ENCODE data around the gene SLC4A8. TPM values are rescaled to one million over a fixed set of nuclear protein-coding genes. Genes with fewer than 3 reads are reported as not detected.

SLC4A8 gene
- total and polyA plus RNA-seq, 9 of the 15 experiments (the other 6 are each of a cell fraction or from before 2014, with no cell fraction given), result 0.04 to 1.5 (median 0.12) TPM; not detected in 2

DNA sequence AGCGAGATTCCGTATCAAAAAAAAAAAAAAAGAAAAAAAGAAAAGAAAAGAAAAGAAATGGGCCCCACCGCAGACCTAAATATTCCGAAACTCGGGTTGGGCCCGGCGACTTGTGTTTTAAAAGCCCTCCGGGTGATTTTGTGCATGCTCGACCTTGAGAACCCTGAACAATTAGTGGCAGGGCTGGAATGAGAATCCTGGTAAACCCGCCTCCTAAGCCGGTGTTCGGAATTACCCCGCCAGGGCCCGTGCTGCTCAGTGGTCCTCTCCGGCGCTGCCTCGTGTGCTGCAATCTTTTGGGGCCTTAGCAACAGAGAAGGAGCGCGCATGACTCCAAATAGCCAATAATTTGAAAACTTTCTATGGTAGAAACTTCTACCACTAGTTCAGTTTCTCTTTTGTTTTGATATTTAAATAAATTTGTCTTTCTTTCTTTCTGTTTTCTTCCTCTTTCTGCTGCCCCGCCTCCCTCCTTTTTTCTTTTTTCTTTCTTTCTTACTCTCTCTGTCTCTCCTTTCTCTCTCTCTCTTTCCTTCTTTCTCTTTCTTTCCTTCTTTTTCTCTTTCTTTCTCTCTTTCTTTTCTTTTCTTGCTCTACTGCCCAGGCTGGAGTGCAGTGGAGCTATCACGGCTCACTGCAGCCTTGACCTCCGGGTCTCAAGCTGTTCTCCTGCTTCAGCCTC lies 31.9 kb upstream of the SLC4A8 start:
- Histone ChIP-seq H3K9ac (ENCODE audit: insufficient read depth in 1 of 2, low read depth in 2 of 2, low read length in 2 of 2) (no peak overlapping the region), H3K9me3 (replicated peaks; ENCODE audit: control insufficient read depth, insufficient read depth, low read depth, low read length) (no peaks in the 10 kb centered on the region), H3K4me2 (ENCODE audit: insufficient read depth, low read length) (no peak overlapping the region), H3K27ac (ENCODE audit: extremely low read depth, low read depth, low read length) (no peak overlapping the region), H3K36me3 (ENCODE audit: control insufficient read depth, insufficient read depth, low read length) (no peaks in the 10 kb centered on the region), H3K4me3 (no peak overlapping the region), H3K9me1 (ENCODE audit: control insufficient read depth, insufficient read depth, low read length) (no peaks in the 10 kb centered on the region), H3K79me2 (ENCODE audit: control insufficient read depth, insufficient read depth, low read length) (no peaks in the 10 kb centered on the region), H3K4me1 (replicated peaks in 1 of 2; ENCODE audit: control insufficient read depth in 2 of 2, insufficient read depth in 2 of 2, low read length in 2 of 2) (peaks cover 41 to 50% of the 10 kb centered on the region in 2 experiments), H3K27me3 (ENCODE audit: control insufficient read depth in 2 of 2, insufficient read depth in 2 of 2, low read length in 2 of 2) (no peaks in the 10 kb centered on the region), H2AFZ (ENCODE audit: low read depth, low read length) (no peak overlapping the region), H4K20me1 (replicated peaks; ENCODE audit: control insufficient read depth, insufficient read depth, low read length) (no peaks in the 10 kb centered on the region)
- intact Hi-C loops (cut with micrococcal nuclease) (no loop called here), in situ Hi-C loops (cut with MboI) (no loop called here)
- 94% methylated on average over 14 of the region's 22 CpGs for WGBS (ENCODE audit: insufficient coverage, low coverage, missing lambda C conversion rate)
- no peak for TF ChIP-seq PURB (CRISPR knock-in tag; IDR thresholded peaks at IDR 0.05; ENCODE audit: low read depth)
- TF ChIP-seq, protein P1, sequence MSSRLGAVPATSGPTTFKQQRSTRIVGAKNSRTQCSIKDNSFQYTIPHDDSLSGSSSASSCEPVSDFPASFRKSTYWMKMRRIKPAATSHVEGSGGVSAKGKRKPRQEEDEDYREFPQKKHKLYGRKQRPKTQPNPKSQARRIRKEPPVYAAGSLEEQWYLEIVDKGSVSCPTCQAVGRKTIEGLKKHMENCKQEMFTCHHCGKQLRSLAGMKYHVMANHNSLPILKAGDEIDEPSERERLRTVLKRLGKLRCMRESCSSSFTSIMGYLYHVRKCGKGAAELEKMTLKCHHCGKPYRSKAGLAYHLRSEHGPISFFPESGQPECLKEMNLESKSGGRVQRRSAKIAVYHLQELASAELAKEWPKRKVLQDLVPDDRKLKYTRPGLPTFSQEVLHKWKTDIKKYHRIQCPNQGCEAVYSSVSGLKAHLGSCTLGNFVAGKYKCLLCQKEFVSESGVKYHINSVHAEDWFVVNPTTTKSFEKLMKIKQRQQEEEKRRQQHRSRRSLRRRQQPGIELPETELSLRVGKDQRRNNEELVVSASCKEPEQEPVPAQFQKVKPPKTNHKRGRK (tag; IDR thresholded peaks at IDR 0.05), result peak; percentile 92
- FAIRE-seq (no peak), ATAC-seq (no peak), DNase-seq (ENCODE audit: extremely low read depth in 1 of 4, low spot score in 3 of 4) (peak in 1 of 4 experiments; percentile 5)
- no TSS peak for BruUV-seq (replicated peaks)
- ChIA-PET POLR2A (no interaction called here), CTCF (ENCODE audit: low intra/inter-chr PET ratio) (interaction anchor here (0.6 kb wide), 1 partner anchor 28 kb away, joined by 3 read pairs; no protein-coding TSS in a partner anchor)

Measured in K562 (cell line).